H1 (cell line): ENCODE results near the gene IFIT2. TPM values are rescaled to one million over a fixed set of nuclear protein-coding genes. Genes with fewer than 3 reads are reported as not detected.

Experiments used
- CTCF ChIA-PET: fragments of 300-600 bp; sonication (Branson Sonifier 250); formaldehyde crosslinking; loops from one replicate; lab custom pipeline; 2021; ENCODE audit not compliant: partially characterized antibody; lab: Charles Lee
- POLR2A ChIA-PET: fragments of 300-600 bp; sonication (Branson Sonifier 250); formaldehyde crosslinking; loops from one replicate; lab custom pipeline; 2021; ENCODE audit warnings: inconsistent platforms; ENCODE audit not compliant: partially characterized antibody; lab: Charles Lee
- DNase-seq, 2 experiments: peaks; one replicate each; pipeline versions ENCODE4 v3.0.0 to v3.0.0-alpha.2; 2010 to 2022; ENCODE audit warnings: low spot score in 2 of 2, low read depth in 1 of 2, mixed read lengths in 1 of 2
- FAIRE-seq: peaks from 2 replicates; lab custom pipeline; 2011; peaks lifted over from hg19 to GRCh38; lab: Jason Lieb, UNC
- H2AFZ ChIP-seq: 2 replicates; pipeline ENCODE4 v1.8.1; 2012; ENCODE audit warnings: low read length, inconsistent platforms
- H2AK5ac ChIP-seq: 2 replicates; pipeline ENCODE4 v1.6.1; 2013; ENCODE audit warnings: low read depth, low read length
- H2BK120ac ChIP-seq: replicated peaks from 2 replicates; pipeline ENCODE3; 2013; ENCODE audit warnings: low read depth, low read length, inconsistent platforms
- H2BK12ac ChIP-seq: 2 replicates; pipeline ENCODE4 v1.6.1; 2013; ENCODE audit warnings: low read depth, low read length
- H2BK15ac ChIP-seq: 2 replicates; pipeline ENCODE4 v1.6.1; 2013; ENCODE audit warnings: low read length
- H2BK20ac ChIP-seq: 2 replicates; pipeline ENCODE4 v1.6.1; 2013; ENCODE audit warnings: low read length
- H2BK5ac ChIP-seq: 2 replicates; pipeline ENCODE4 v1.6.1; 2013; ENCODE audit warnings: low read depth, low read length
- H3K14ac ChIP-seq: 2 replicates; pipeline ENCODE4 v1.6.1; 2013; ENCODE audit warnings: inconsistent platforms; ENCODE audit not compliant: insufficient read length
- H3K18ac ChIP-seq: 2 replicates; pipeline ENCODE4 v1.6.1; 2013; ENCODE audit warnings: low read length; ENCODE audit errors: extremely low read depth
- H3K23ac ChIP-seq: 2 replicates; pipeline ENCODE4 v1.6.1; 2013; ENCODE audit warnings: inconsistent platforms; ENCODE audit not compliant: insufficient read length
- H3K23me2 ChIP-seq: 2 replicates; pipeline ENCODE4 v1.6.1; 2013; ENCODE audit warnings: low read depth, low read length
- H3K27ac ChIP-seq: 2 replicates; pipeline ENCODE4 v1.6.1; 2011; ENCODE audit warnings: low read depth, low read length, inconsistent platforms
- H3K27me3 ChIP-seq, 4 experiments: replicated peaks in 1 of 4; 1 replicate in 1 of 4; 2 replicates in 3 of 4; pipeline versions ENCODE4 v1.6.1 to v1.8.1; 2011 to 2013; ENCODE audit warnings: low read length in 3 of 4, mild to moderate bottlenecking in 3 of 4, inconsistent platforms in 2 of 4, mixed read lengths in 2 of 4, moderate library complexity in 1 of 4; ENCODE audit not compliant: control insufficient read depth in 3 of 4, insufficient read depth in 3 of 4; ENCODE audit errors: extremely low read depth in 1 of 4
- H3K36me3 ChIP-seq, 4 experiments: 2 replicates each; pipeline versions ENCODE4 v1.6.1 to v1.8.1; 2011 to 2013; ENCODE audit warnings: mild to moderate bottlenecking in 4 of 4, low read length in 3 of 4, moderate library complexity in 2 of 4, control low read depth in 1 of 4, inconsistent platforms in 1 of 4; ENCODE audit not compliant: insufficient read depth in 4 of 4, control insufficient read depth in 2 of 4
- H3K4ac ChIP-seq: replicated peaks from 2 replicates; pipeline ENCODE3; 2013; ENCODE audit warnings: low read length, low read depth, mixed read lengths, inconsistent platforms; ENCODE audit not compliant: insufficient read length
- H3K4me1 ChIP-seq, 4 experiments: replicated peaks in 1 of 4; 1 replicate in 1 of 4; 2 replicates in 3 of 4; pipeline versions ENCODE4 v1.6.1 to v1.8.1; 2011 to 2013; ENCODE audit warnings: low read length in 3 of 4, inconsistent platforms in 2 of 4, mixed read lengths in 1 of 4; ENCODE audit not compliant: insufficient read depth in 4 of 4, control insufficient read depth in 3 of 4
- H3K4me2 ChIP-seq, 2 experiments: 2 replicates each; pipeline versions ENCODE4 v1.6.1 to v1.8.1; 2011 to 2013; ENCODE audit warnings: low read depth in 2 of 2, low read length in 2 of 2, control low read depth in 1 of 2, inconsistent platforms in 1 of 2, mild to moderate bottlenecking in 1 of 2; ENCODE audit not compliant: insufficient read depth in 1 of 2
- H3K4me3 ChIP-seq, 4 experiments: fragments of 200-600, 300-600 bp in 1 of 4; sonication (generic), shearing (Covaris generic), sonication (Bioruptor Twin) in 1 of 4; 2 replicates each; pipeline versions ENCODE4 v1.5.1 to v1.8.1; 2011 to 2016; ENCODE audit warnings: low read length in 4 of 4, low read depth in 3 of 4, control low read depth in 2 of 4, inconsistent platforms in 2 of 4, mild to moderate bottlenecking in 2 of 4, mixed read lengths in 1 of 4, moderate library complexity in 1 of 4; ENCODE audit not compliant: insufficient read depth in 2 of 4; ENCODE audit errors: extremely low read depth in 1 of 4
- H3K56ac ChIP-seq: replicated peaks from 2 replicates; pipeline ENCODE3; 2013; ENCODE audit warnings: low read depth, mild to moderate bottlenecking, mixed read lengths, low read length, inconsistent platforms; ENCODE audit not compliant: insufficient read length
- H3K79me1 ChIP-seq: 2 replicates; pipeline ENCODE4 v1.6.1; 2013; ENCODE audit warnings: low read depth, low read length, control low read depth
- H3K79me2 ChIP-seq, 2 experiments: 2 replicates each; pipeline versions ENCODE4 v1.6.1 to v1.8.1; 2012 to 2013; ENCODE audit warnings: low read length in 2 of 2, mild to moderate bottlenecking in 2 of 2, inconsistent platforms in 1 of 2; ENCODE audit not compliant: insufficient read depth in 2 of 2, control insufficient read depth in 1 of 2
- H3K9ac ChIP-seq, 4 experiments: replicated peaks in 1 of 4; 1 replicate in 1 of 4; 2 replicates in 3 of 4; pipeline versions ENCODE4 v1.6.1 to v1.8.1; 2011 to 2013; ENCODE audit warnings: low read depth in 3 of 4, low read length in 3 of 4, control low read depth in 2 of 4, mild to moderate bottlenecking in 2 of 4, moderate library complexity in 2 of 4, inconsistent platforms in 1 of 4; ENCODE audit errors: extremely low read depth in 1 of 4
- H3K9me3 ChIP-seq, 2 experiments: 2 replicates each; pipeline versions ENCODE4 v1.6.1 to v1.8.1; 2012 to 2013; ENCODE audit warnings: mild to moderate bottlenecking in 2 of 2, moderate library complexity in 2 of 2, control low read depth in 1 of 2, inconsistent platforms in 1 of 2, low read depth in 1 of 2, low read length in 1 of 2, mixed read lengths in 1 of 2; ENCODE audit not compliant: insufficient read depth in 2 of 2
- H4K20me1 ChIP-seq, 2 experiments: replicated peaks in 1 of 2; 2 replicates each; pipeline versions ENCODE3 to v1.8.1; 2011 to 2013; ENCODE audit warnings: inconsistent platforms in 2 of 2, low read length in 2 of 2, mild to moderate bottlenecking in 1 of 2; ENCODE audit not compliant: insufficient read depth in 2 of 2, control insufficient read depth in 1 of 2
- H4K5ac ChIP-seq: 2 replicates; pipeline ENCODE4 v1.6.1; 2013; ENCODE audit warnings: low read length, low read depth, mixed read lengths, inconsistent platforms; ENCODE audit not compliant: insufficient read length
- H4K8ac ChIP-seq: 2 replicates; pipeline ENCODE4 v1.8.0; 2013; ENCODE audit warnings: mild to moderate bottlenecking, moderate library complexity, low read length, inconsistent platforms; ENCODE audit not compliant: insufficient read depth; ENCODE audit errors: extremely low read depth
- H4K91ac ChIP-seq: replicated peaks from 2 replicates; pipeline ENCODE3; 2013; ENCODE audit warnings: low read length, mixed read lengths, inconsistent platforms; ENCODE audit not compliant: insufficient read length
- BRCA1 ChIP-seq: IDR thresholded peaks from 2 replicates; pipeline ENCODE4 v1.6.1; 2012; ENCODE audit warnings: low read depth, low read length, improper control_type of control experiment
- KDM4A ChIP-seq: IDR thresholded peaks from one replicate; pipeline ENCODE4 v1.7.1; 2012; ENCODE audit warnings: low read depth, mild to moderate bottlenecking, moderate library complexity, low read length, inconsistent platforms; ENCODE audit not compliant: severe bottlenecking
- MAFK ChIP-seq: IDR thresholded peaks from 2 replicates; pipeline ENCODE4 v1.6.1; 2012; ENCODE audit warnings: low read depth, mild to moderate bottlenecking, improper control_type of control experiment, low read length
- NRF1 ChIP-seq: IDR thresholded peaks from 2 replicates; pipeline ENCODE4 v1.6.1; 2011; ENCODE audit warnings: mild to moderate bottlenecking, low read depth, low read length, improper control_type of control experiment
- PHF8 ChIP-seq: fragments of 200-600 bp; sonication (generic); conservative IDR thresholded peaks from 2 replicates; pipeline ENCODE4 v1.7.1; 2012; ENCODE audit warnings: low read depth, mild to moderate bottlenecking, inconsistent platforms, low read length, moderate library complexity
- SAP30 ChIP-seq: fragments of 300-600 bp; sonication (generic); IDR thresholded peaks from 2 replicates; pipeline ENCODE4 v1.7.1; 2012; ENCODE audit warnings: low read length, moderate library complexity, mild to moderate bottlenecking, inconsistent platforms; ENCODE audit not compliant: insufficient read depth, insufficient replicate concordance
- WGBS, 2 experiments: shearing (Covaris generic) in 1 of 2; methylation state at CpG; one replicate each; pipeline versions ENCODE4 v1.1.6 to v1.1.7; 2013 to 2015; ENCODE audit warnings: low lambda C conversion rate in 2 of 2, mixed read lengths in 2 of 2, inconsistent platforms in 1 of 2, low coverage in 1 of 2, missing lambda C conversion rate in 1 of 2; ENCODE audit not compliant: insufficient replicate concordance in 2 of 2, insufficient coverage in 1 of 2, insufficient read length in 1 of 2; ENCODE audit errors: extremely low coverage in 1 of 2, missing lambda C conversion rate in 1 of 2; 5-methylcytosine and 5-hydroxymethylcytosine counted together
- polyA plus RNA-seq, 7 experiments: library from polyadenylated mRNA; depleted of rRNA in 3 of 7; stranded (reverse) in 5 of 7; unstranded in 2 of 7; fragments of >200 nt in 5 of 7; fragments of 200-250 nt in 2 of 7; gene quantifications; 1 replicate in 5 of 7; 2 replicates in 1 of 7; 4 replicates in 1 of 7; pipeline versions ENCODE4 v1.2.1 to v1.2.3, GENCODE V29; 2011 to 2013; ENCODE audit warnings: missing spikeins in 2 of 7, mixed read lengths in 2 of 7
- total RNA-seq: library from RNA; stranded (reverse); fragmentation: NEBNext Ultra II Directional; extraction: Animal tissue kit (Norgen Biotek cat#: 25700); gene quantifications from 2 replicates; pipeline ENCODE4 v1.2.1, GENCODE V29; 2021

IFIT2 gene
- total and polyA plus RNA-seq, 2 of the 8 experiments (the other 6 are each of a cell fraction or from before 2014, with no cell fraction given): 0.03 to 0.35 TPM

DNA sequence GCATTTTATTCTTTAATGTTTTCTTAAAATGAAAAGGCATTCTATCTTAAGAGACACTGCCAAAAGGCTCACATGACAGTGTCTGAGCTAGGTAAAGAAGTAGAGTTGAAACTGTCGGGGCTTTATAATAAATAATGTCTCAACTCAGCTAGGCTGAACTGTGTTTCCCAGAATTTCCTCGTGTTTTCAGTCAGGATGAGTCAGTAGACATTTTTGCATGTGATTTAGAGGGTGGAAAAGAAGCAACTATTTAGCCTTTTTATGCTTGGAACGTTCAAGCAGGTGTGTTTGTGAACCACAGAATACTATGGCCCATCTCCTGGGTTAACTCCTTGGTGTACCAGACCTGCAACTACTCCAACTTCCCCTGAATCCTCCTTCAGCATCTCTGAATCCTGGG, 26.9 kb upstream of the IFIT2 start:
- no peak overlapping the region for H2BK5ac ChIP-seq
- TF ChIP-seq KDM4A (no peak), MAFK (no peak), BRCA1 (no peak), PHF8 (no peak), NRF1 (no peak), SAP30 (no peak)
- TF ChIP-seq, all 59 proteins: peak for 0
- H2BK20ac ChIP-seq: no peak overlapping the region
- no peaks in the 10 kb centered on the region for H3K9me3 ChIP-seq
- no peak overlapping the region; the same call in 1 of the 2 replicates for H4K8ac ChIP-seq
- H3K79me2 ChIP-seq: no peaks in the 10 kb centered on the region
- H3K9ac ChIP-seq: no peak overlapping the region
- H3K23ac ChIP-seq: no peak overlapping the region
- H3K4me2 ChIP-seq: no peak overlapping the region
- H3K27me3 ChIP-seq: no peaks in the 10 kb centered on the region
- WGBS, 2 experiments: 81% methylated on average over 3 of the region's 3 CpGs; no CpG with 5 or more reads in 1 of the 2 experiments
- H4K5ac ChIP-seq: no peak overlapping the region
- H2AK5ac ChIP-seq: no peak overlapping the region
- H2AFZ ChIP-seq: no peak overlapping the region
- H3K4ac ChIP-seq: no peak overlapping the region
- H2BK120ac ChIP-seq: no peak overlapping the region
- H3K79me1 ChIP-seq: no peaks in the 10 kb centered on the region
- H3K56ac ChIP-seq: no peak overlapping the region
- no peaks in the 10 kb centered on the region for H3K23me2 ChIP-seq
- ChIA-PET CTCF (interaction anchor here (0.7 to 3.5 kb wide), 5 partner anchors 9 to 94 kb away, joined by 3 to 25 read pairs (median 3); no protein-coding TSS in a partner anchor), POLR2A (no interaction called here)
- no peak overlapping the region for H4K91ac ChIP-seq
- no peaks in the 10 kb centered on the region for H3K36me3 ChIP-seq
- H2BK15ac ChIP-seq: no peak overlapping the region
- no peak overlapping the region for H2BK12ac ChIP-seq
- no peak overlapping the region for H3K27ac ChIP-seq
- H3K4me3 ChIP-seq: no peak overlapping the region
- DNase-seq (no peak), FAIRE-seq (no peak)
- H4K20me1 ChIP-seq: no peaks in the 10 kb centered on the region
- H3K18ac ChIP-seq: no peak overlapping the region
- H3K4me1 ChIP-seq: no peaks in the 10 kb centered on the region
- no peak overlapping the region for H3K14ac ChIP-seq
